HG03025 (cell line): ENCODE data around the gene EFL1.
A peak's percentile ranks its signal among the peaks of the same experiment; 100 is the strongest.
"Not testable (repeated sequence)": the region's sequence is repeated elsewhere in the genome, so short reads cannot be mapped to it uniquely, and the experiment has no call there.

Experiments
- ATAC-seq: cut with Tn5 transposase; IDR thresholded peaks from one replicate; pipeline ENCODE4 v1.9.1; 2021; ENCODE audit warnings: mild to moderate bottlenecking, moderate library complexity; ENCODE audit not compliant: unreplicated experiment, low FRiP score

The EFL1 gene

GRCh38 chr15:82262422-82263026, at the start of gene EFL1, which contains the start of gene SAXO2:
Gene EFL1, minus strand, starts transcription at chr15:82262734. Its CDS starts 956 bp downstream, at chr15:82261778.
Gene SAXO2, plus strand, starts transcription at chr15:82262818. Its CDS starts 62 bp downstream, at chr15:82262880.
- peak; percentile 94 for ATAC-seq

GRCh38 chr15:82311321-82311720, 48.8 kb upstream of the EFL1 start:
- not testable (repeated sequence) for ATAC-seq

GRCh38 chr15:82309802-82310201, 47.3 kb upstream of the EFL1 start:
- no peak for ATAC-seq

GRCh38 chr15:82307714-82308081, 45.2 kb upstream of the EFL1 start:
- no peak for ATAC-seq

GRCh38 chr15:82306791-82307713, 44.5 kb upstream of the EFL1 start:
- no peak for ATAC-seq

- no peak for ATAC-seq
These were observed 43.1 kb upstream of the EFL1 start for GRCh38 chr15:82305621-82306048.

- no peak for ATAC-seq
These were observed 42.2 kb upstream of the EFL1 start for GRCh38 chr15:82304778-82305090.

- no peak for ATAC-seq
These were observed 41.6 kb upstream of the EFL1 start for GRCh38 chr15:82303956-82304777.

GRCh38 chr15:82301296-82302016, 38.9 kb upstream of the EFL1 start:
- ATAC-seq: no peak

- ATAC-seq: no peak
These were observed 38.3 kb upstream of the EFL1 start for GRCh38 chr15:82300883-82301282.

- ATAC-seq: not testable (repeated sequence)
These were observed 37.8 kb upstream of the EFL1 start for GRCh38 chr15:82300326-82300725.

GRCh38 chr15:82299511-82299914, 37.0 kb upstream of the EFL1 start:
- ATAC-seq: not testable (repeated sequence)

GRCh38 chr15:82298520-82298919, 36.0 kb upstream of the EFL1 start:
- no peak for ATAC-seq

GRCh38 chr15:82298032-82298431, 35.5 kb upstream of the EFL1 start:
- ATAC-seq: no peak

GRCh38 chr15:82297546-82297945, 35.0 kb upstream of the EFL1 start:
- no peak for ATAC-seq

- no peak for ATAC-seq
These were observed 31.6 kb upstream of the EFL1 start for GRCh38 chr15:82294061-82294690.

GRCh38 chr15:82292271-82292670, 29.7 kb upstream of the EFL1 start:
- ATAC-seq: no peak

GRCh38 chr15:82288202-82288601, 25.7 kb upstream of the EFL1 start:
- not testable (repeated sequence) for ATAC-seq

- ATAC-seq: peak; percentile 77
These were observed 23.9 kb upstream of the EFL1 start for GRCh38 chr15:82286475-82286874.

GRCh38 chr15:82284381-82284780, 21.8 kb upstream of the EFL1 start:
- ATAC-seq: not testable (repeated sequence)
